ENCODE results near the gene TP63. TPM values are rescaled to one million over a fixed set of nuclear protein-coding genes. Genes with fewer than 3 reads are reported as not detected.

Gene TP63
- total RNA-seq, 2 donors from 2014 or later = 0.24 to 0.30 TPM

- Histone ChIP-seq H3K27ac (no peak overlapping the region), H3K9me3 (no peaks in the 10 kb centered on the region), H3K27me3 (no peaks in the 10 kb centered on the region), H3K36me3 (no peaks in the 10 kb centered on the region), H3K4me3 (no peak overlapping the region), H3K4me1 (no peaks in the 10 kb centered on the region)
- no peak for DNase-seq (ENCODE audit: low spot score)
- no peak for TF ChIP-seq CTCF (IDR thresholded peaks at IDR 0.05)
Measured at GRCh38 chr3:189685291-189685690, 54.1 kb downstream of the TP63 start.

- H3K4me1 ChIP-seq = no peaks in the 10 kb centered on the region
- H3K27me3 ChIP-seq = no peaks in the 10 kb centered on the region
- no peak for DNase-seq (ENCODE audit: low spot score)
- TF ChIP-seq CTCF (IDR thresholded peaks at IDR 0.05) = no peak
- no peaks in the 10 kb centered on the region for H3K9me3 ChIP-seq
- H3K36me3 ChIP-seq = no peaks in the 10 kb centered on the region
- no peak overlapping the region for H3K4me3 ChIP-seq
- no peak overlapping the region for H3K27ac ChIP-seq
Measured at GRCh38 chr3:189685860-189686259, 54.7 kb downstream of the TP63 start.

GRCh38 chr3:189687475-189687874, 56.3 kb downstream of the TP63 start:
- no peak for DNase-seq (ENCODE audit: low spot score)
- H3K27ac ChIP-seq = no peak overlapping the region
- no peak for TF ChIP-seq CTCF (IDR thresholded peaks at IDR 0.05)
- H3K9me3 ChIP-seq = no peaks in the 10 kb centered on the region
- H3K4me3 ChIP-seq = no peak overlapping the region
- H3K36me3 ChIP-seq = no peaks in the 10 kb centered on the region
- no peaks in the 10 kb centered on the region for H3K27me3 ChIP-seq
- no peaks in the 10 kb centered on the region for H3K4me1 ChIP-seq

GRCh38 chr3:189688262-189688661, 57.1 kb downstream of the TP63 start:
- TF ChIP-seq CTCF (IDR thresholded peaks at IDR 0.05) = no peak
- Histone ChIP-seq H3K4me1 (no peaks in the 10 kb centered on the region), H3K27me3 (no peaks in the 10 kb centered on the region), H3K9me3 (no peaks in the 10 kb centered on the region), H3K27ac (no peak overlapping the region), H3K36me3 (no peaks in the 10 kb centered on the region), H3K4me3 (no peak overlapping the region)
- no peak for DNase-seq (ENCODE audit: low spot score)

- no peak for DNase-seq (ENCODE audit: low spot score)
- H3K36me3 ChIP-seq = no peaks in the 10 kb centered on the region
- H3K4me3 ChIP-seq = no peak overlapping the region
- no peak overlapping the region for H3K27ac ChIP-seq
- no peaks in the 10 kb centered on the region for H3K27me3 ChIP-seq
- H3K9me3 ChIP-seq = no peaks in the 10 kb centered on the region
- H3K4me1 ChIP-seq = no peaks in the 10 kb centered on the region
- no peak for TF ChIP-seq CTCF (IDR thresholded peaks at IDR 0.05)
Measured at GRCh38 chr3:189689625-189690024, 58.4 kb downstream of the TP63 start.

- no peaks in the 10 kb centered on the region for H3K36me3 ChIP-seq
- DNase-seq (ENCODE audit: low spot score) = no peak
- no peaks in the 10 kb centered on the region for H3K9me3 ChIP-seq
- H3K27ac ChIP-seq = no peak overlapping the region
- TF ChIP-seq CTCF (IDR thresholded peaks at IDR 0.05) = no peak
- H3K4me1 ChIP-seq = no peaks in the 10 kb centered on the region
- no peak overlapping the region for H3K4me3 ChIP-seq
- no peaks in the 10 kb centered on the region for H3K27me3 ChIP-seq
Measured at GRCh38 chr3:189690237-189690636, 59.0 kb downstream of the TP63 start.
